HT-29 (cell line): ENCODE data around the gene FNDC3B. TPM values are rescaled to one million over a fixed set of nuclear protein-coding genes. Genes with fewer than 3 reads are reported as not detected.

Experiments
- DNase-seq: peaks from one replicate; pipeline ENCODE4 v3.0.0-alpha.2; 2015; ENCODE audit warnings: low spot score
- total RNA-seq: library from RNA; depleted of rRNA; stranded (reverse); fragments of >200 nt; shearing (Covaris generic); gene quantifications from 2 replicates; pipeline ENCODE4 v1.2.3, GENCODE V29; 2014

The FNDC3B gene
- total RNA-seq, 1 experiment from 2014 or later = 47.9 TPM

GRCh38 chr3:172328282-172328681 lies 288.9 kb downstream of the FNDC3B start:
- no peak for DNase-seq

GRCh38 chr3:172329070-172329469 lies 289.7 kb downstream of the FNDC3B start:
- no peak for DNase-seq

DNA sequence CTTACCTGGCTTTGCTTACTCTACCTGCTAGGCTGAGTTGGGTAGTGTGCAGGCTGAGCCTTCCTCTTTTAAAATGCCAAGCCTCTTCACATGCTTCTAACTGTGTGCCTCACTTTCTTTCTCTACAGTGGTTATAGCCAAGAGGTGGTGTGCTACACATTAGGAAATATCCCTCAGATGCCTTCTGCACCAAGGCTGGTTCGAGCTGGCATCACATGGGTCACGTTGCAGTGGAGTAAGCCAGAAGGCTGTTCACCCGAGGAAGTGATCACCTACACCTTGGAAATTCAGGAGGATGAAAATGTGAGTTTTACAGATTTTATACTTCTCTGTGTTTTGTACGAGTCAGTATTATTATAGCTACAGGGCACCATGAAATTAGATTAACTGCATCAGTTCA lies 291.0 kb downstream of the FNDC3B start:
- DNase-seq = no peak

DNA sequence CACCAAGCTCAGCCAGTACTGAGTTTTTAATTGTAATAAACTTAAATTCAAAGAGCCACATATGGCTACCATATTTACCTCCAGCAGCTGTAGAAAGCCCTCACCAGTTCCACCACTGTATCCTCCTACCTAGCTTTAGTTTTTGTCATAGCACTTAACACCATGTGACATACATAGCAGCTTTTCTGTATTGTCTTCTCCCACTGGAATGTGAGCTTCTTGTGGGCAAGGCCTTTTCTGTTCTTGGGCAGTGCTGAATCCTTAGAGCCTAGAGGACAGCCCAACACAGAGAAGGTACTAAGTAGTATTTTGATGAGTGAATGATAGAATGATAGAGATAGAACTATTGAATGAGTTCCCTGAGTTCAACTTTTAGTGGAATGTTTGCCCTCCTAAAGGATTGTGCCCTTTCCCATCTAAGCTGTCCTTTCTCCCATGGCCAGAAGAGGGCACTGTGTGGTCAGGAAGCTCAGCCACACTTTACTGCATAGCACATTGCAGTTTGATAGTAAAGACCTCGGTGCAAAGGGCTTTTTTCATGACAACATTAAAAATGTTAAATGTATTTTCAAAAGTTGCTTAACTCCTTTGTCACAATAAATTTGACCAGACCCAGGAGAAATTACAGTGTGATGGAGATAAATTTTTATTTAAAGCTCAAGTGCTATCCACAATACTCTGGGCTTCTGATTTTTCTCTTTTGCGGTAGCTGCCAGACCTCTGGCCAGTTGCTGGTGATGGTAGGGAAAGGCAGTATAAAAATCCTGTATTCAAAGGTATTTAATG lies 293.1 kb downstream of the FNDC3B start:
- DNase-seq = peak; percentile 87

GRCh38 chr3:172333042-172333377 lies 293.6 kb downstream of the FNDC3B start:
- DNase-seq = no peak

GRCh38 chr3:172333692-172334457 lies 294.5 kb downstream of the FNDC3B start:
- DNase-seq = no peak

DNA sequence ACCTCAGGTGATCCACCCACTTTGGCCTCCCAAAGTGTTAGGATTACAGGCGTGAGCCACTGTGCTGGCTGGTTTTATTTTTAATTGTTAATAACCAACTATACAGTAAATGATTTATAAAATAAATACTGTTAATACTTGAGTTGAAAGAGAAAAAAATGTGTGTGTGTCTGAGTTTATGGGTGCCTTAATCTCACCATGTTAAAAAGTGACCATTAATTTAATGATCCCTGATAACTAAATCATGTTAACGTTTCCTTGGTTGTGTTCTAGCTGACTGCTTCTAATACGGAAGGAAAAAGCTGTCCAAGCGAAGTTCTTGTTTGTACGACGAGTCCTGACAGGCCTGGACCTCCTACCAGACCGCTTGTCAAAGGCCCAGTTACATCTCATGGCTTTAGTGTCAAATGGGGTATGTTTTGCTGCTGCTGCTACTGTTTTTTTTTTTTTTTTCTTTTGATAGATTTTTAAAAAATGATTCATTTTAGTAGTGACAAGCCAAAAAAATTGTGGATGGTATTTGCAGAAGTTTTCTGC lies 295.4 kb downstream of the FNDC3B start:
- no peak for DNase-seq

- no peak for DNase-seq
These were observed 300.5 kb downstream of the FNDC3B start for GRCh38 chr3:172339892-172340291.

DNA sequence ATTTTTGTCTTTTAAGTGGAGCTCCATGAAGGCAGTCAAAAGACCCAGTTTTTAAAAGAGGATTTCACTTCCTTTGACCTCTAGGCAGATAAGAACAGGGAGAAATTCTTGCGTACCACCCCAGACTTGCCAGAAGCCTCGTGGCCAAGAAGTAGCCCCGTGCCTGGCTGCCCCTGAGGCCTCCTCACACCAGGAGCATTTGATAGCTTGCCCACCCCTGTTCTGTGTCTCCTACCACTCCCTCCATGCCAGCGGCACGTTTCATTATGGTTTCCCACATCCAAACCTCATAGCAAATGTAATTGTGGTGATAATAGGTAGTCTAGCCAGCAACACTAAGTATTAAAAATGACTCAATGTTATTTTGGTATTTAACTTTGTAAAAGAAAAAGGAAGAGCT lies 301.2 kb downstream of the FNDC3B start:
- DNase-seq = no peak

- DNase-seq = peak; percentile 88
These were observed 302.2 kb downstream of the FNDC3B start for GRCh38 chr3:172341482-172342059.

GRCh38 chr3:172342097-172342659 lies 302.8 kb downstream of the FNDC3B start:
- DNase-seq = no peak

DNA sequence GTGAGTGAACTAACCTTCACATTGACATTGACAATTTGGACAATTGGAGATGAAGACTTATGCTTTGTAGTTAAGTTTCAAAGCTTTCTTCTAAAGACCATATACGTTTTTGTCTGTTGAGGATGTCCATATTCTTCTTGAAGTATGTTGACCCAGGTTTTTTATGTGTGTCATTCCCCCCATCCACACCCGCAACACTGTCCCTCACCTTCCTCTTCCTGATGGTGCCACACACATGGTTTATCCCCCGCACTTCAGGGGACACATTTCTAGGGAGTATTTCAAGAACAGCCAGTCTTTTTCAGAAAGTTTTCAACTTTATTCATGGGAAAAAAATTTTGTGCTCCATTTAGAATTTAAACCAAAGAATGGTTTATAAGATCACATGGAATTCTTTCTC lies 303.7 kb downstream of the FNDC3B start:
- DNase-seq = no peak

- no peak for DNase-seq
These were observed 304.6 kb downstream of the FNDC3B start for GRCh38 chr3:172343979-172344378.

DNA sequence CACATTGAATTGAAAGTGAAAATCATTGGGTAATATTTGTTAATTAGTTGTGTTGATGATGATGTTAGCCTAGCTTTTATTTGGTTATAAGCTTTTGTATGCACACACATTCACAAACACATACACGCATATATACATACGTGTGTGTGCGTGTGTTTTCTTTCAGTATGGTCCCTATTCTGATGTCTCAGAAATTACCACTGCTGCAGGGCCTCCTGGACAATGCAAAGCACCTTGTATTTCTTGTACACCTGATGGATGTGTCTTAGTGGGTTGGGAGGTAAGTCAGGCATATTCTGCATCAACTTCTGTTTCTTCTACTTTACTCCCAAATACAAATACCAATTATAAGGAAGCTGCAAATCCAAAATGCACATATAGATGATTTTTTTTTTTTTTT lies 306.8 kb downstream of the FNDC3B start:
- no peak for DNase-seq

- peak; percentile 49 for DNase-seq
These were observed 308.7 kb downstream of the FNDC3B start for GRCh38 chr3:172347895-172348679.

DNA sequence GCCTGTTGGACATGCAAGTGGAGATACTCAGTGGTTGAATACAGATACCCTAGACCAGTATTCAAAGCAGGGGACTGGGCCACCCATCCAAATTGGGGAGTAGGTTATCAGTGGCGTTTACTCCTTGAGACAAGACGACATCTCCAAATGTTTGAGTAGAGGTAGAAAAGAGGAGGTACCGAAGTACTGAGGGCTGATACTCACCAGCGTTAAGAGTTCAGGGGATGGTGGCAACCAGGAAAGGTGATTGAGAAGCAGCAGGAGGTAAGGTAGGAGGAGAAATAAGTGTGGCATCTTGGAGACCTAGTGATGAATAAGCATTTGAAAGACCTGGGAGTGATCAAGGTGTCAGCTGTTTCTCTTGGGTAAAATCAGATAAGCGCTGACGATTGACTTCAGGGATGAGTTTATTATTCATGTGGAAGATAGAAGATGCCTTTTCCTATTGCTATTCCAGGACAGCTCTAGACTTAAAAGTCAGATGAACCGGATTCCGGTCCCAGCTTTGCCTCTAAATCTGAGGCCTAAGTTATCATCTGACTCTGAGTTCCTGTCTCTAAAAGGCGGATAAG lies 312.6 kb downstream of the FNDC3B start:
- DNase-seq = no peak

- DNase-seq = no peak
These were observed 313.4 kb downstream of the FNDC3B start for GRCh38 chr3:172352786-172353185.

DNA sequence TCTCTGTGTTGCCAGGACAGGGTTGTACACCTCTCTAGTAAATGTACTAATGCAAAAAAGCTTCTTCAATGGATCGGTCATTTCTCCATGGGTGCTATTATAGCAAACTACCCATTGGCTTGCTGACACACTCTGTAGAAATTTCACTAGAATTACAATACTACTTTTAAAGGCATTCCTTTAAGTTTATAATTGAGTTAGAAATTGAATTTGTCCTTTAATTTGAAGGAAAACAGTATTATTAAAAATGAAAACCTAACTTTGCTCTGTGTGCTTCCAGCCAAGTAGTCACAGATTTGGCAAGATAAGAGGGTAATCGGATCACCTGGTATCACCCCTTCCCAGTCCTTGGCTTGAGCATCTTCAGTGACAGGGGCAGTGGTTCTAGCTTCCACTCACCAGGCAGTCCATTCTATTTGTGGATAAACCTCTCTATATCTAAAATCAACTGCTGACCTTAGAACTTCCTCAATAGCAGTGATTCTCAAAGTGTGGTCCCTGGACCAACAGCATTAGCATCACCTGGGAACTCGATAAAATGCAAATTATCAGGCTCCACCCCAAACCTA lies 315.6 kb downstream of the FNDC3B start:
- DNase-seq = no peak

DNA sequence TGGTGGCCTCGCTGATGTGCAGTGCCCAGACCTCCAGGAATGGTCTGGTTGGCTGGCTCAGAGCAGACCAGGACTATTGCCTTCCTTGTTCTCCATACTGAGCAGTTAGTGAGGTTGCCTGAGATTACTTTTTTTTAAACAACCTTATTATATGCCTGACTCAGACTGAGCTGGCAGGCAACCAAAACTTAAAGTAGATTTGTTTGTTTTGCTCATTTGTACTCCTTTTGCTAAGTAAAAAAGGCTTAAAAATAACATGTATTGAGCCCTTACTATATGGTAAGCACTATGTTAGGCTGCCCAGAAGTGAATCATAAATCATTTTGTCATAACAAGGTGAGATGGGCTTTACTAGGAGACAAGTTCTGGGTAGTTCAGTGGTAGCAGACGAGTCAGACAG lies 316.5 kb downstream of the FNDC3B start:
- DNase-seq = no peak

- no peak for DNase-seq
These were observed 317.0 kb downstream of the FNDC3B start for GRCh38 chr3:172356427-172356826.
